NCI-H2227 treated with DMSO at 0.1 percent for 48 hours (cell line): ENCODE results near the gene RHEX.
"Not testable (repeated sequence)": the region's sequence is repeated elsewhere in the genome, so short reads cannot be mapped to it uniquely, and the experiment has no call there.

Experiments used
- DNase-seq: peaks from one replicate; lab custom pipeline; 2025; lab: John Stamatoyannopoulos, UW

The RHEX gene

DNA sequence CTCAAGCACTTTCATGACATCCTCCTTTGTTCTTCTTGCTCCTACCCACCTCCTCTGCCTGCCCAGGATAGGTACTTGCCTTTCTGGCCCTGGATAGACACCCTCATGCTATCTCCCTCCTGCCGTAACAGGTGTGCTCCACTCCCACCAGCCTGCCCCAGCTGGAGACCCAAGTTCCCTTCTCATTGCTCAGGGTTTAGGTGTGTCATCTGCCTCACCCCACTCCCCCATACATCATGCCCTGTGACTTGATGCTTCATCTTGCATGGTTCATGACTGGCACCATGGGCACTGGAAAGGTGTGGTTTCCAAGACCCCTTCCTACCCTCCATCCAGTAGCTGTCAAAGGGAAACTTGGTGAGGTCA lies 5.9 kb downstream of the RHEX start:
- no peak for DNase-seq

DNA sequence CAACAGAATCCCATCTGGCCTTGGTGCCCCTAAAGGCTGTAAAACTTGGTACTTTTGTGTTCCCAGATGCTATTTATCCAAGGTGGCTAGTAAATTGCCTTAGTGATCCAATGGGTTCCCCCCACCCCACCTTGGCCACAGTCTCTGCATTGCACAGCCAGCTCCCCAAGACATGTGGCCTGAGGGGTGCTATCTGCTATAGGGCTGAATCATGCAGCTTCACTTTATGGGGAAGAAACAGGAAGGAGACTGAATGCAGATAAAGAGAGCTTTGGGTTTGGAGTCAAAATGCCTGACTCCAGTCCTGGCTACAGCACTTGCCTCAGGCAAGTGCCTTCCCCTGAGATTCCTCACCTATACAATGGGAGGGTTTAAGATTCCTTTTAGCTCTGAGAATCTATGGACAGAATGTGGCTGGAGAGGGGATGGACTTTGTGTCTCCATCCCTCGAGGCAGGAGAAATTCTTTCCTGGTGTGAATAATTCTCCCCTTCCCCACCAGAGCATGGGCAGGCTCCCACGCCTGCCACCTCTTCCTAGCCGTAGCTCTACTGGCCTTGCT lies 6.5 kb downstream of the RHEX start:
- no peak for DNase-seq

DNA sequence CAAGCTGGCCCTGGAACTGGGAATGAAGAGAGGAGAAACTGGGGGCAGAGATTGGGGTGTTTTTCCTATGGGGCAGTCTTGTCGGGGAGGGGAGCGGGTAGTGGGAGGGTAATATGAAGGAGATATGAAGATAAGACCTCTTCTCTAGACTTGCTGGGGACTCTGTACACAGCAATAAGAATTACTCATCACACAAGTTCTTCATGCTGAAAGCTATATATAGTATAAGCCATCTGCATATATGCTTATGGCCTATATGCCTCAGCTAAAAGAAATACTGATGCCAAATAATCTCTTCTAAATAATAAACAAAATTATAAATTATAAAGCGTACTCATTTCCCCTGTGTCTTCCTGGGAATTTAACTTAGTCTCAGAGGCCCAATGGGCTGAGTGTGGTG lies 7.9 kb downstream of the RHEX start:
- no peak for DNase-seq

- DNase-seq: no peak
These were observed 9.5 kb downstream of the RHEX start for GRCh38 chr1:206062464-206062863.

GRCh38 chr1:206064001-206064400 lies 11.0 kb downstream of the RHEX start:
- not testable (repeated sequence) for DNase-seq

DNA sequence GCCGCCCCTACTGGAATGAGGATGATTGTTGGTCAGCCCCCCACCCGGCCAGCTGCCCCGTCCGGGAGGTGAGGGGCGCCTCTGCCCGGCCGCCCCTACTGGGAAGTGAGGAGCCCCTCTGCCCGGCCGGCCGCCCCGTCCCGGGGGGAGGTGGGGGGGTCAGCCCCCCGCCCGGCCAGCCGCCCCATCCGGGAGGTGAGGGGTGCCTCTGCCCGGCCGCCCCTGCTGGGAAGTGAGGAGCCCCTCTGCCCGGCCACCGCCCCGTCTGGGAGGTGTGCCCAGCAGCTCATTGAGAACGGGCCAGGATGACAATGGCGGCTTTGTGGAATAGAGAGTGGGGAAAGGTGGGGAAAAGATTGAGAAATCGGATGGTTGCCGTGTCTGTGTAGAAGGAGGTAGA lies 11.5 kb downstream of the RHEX start:
- not testable (repeated sequence) for DNase-seq

GRCh38 chr1:206065547-206066145 lies 12.7 kb downstream of the RHEX start:
- no peak for DNase-seq

- DNase-seq: no peak
These were observed 13.7 kb downstream of the RHEX start for GRCh38 chr1:206066479-206067171.

GRCh38 chr1:206067486-206068227 lies 14.7 kb downstream of the RHEX start:
- no peak for DNase-seq

DNA sequence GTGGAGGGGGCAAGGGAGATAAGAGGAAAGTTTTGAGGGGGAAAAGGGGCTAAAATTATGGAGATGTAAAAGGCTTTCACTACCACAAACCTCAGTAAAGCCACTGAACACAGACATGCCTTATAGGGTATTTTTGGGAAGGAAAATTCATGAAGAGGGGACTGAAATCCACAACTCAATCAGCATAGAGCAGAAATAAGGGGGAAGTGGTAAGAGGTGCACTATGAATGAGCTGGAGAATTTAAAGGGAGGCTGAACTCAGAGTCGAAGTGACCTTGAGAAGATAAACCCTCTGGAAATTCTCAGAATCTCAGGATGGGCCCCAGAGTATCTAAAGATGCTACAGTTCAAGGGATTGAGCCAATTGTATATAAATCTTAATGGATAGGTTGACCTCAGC lies 15.3 kb downstream of the RHEX start:
- DNase-seq: no peak

DNA sequence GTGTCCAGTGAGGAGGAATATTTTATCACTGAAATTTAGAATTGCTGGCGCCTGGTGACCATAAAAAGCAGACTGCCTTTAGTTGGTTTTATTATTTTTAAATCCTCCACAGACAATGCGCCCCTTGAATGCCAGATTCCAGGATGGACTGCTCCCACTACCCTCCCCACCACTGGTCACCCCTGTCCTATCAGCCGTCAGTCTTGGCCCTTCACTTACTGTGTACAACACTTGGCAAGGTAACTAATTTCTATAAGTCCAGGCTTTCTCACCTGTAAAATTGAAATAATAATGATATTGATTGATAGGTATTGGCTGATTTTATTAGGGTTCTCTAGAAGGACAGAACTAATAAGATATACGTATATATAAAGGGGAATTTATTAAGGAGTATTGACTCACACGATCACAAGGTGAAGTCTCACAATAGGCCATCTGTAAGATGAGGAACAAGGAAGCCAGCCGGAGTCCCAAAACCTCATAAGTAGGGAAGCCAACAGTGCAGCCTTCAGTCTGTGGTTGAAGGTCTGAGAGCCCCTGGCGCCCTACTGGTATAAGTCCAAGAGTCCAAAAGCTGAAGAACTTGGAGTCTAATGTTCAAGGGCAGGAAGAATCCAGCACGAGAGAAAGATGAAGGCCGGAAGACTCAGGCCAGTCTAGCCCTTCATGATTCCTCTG lies 17.8 kb downstream of the RHEX start:
- no peak for DNase-seq

- DNase-seq: no peak
These were observed 21.9 kb downstream of the RHEX start for GRCh38 chr1:206074839-206075238.

DNA sequence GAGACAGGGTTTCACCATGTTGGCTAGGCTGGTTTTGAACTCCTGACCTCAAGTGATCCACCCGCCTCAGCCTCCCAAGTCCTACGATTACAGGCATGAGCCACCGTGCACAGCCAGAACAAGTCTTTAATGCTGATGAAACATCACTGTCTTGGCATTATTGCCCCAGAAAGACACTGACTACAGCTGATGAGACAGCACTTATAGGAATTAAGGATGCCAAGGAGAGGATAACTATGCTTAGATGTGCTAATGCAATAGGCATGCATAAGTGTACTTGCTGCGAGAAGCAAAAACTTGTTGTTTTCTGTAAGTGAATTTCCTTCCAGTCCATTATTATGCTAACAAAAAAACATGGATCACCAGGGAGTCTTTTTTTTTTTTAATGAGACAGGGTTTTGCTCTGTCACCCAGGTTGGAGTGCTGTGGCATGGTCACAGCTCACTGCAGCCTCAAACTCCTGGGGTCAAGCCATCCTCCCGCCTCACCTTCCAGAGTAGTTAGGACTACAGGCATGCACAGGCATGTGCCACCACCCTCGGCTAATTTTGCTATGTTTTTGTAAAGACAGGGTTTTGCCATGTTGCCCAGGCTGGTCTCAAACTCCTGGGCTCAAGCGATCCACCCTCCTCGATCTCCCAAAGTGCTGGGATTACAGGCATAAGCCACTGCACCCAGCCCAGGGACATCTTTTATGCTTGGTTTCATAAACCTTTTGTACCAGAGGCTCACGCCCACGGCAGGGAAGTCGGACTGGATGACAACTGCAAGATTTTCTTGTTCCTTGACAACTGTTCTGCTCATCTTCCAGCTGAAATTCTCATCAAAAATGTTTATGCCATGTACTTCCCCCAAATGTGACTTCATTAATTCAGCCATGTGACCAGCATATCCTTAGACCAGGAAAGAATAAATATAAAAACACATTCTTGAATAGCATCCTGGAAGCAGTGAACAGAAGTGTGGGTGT lies 23.1 kb downstream of the RHEX start:
- DNase-seq: no peak

- DNase-seq: no peak
These were observed 26.2 kb downstream of the RHEX start for GRCh38 chr1:206079135-206079534.

GRCh38 chr1:206080026-206080820 lies 27.2 kb downstream of the RHEX start:
- no peak for DNase-seq

GRCh38 chr1:206081856-206082255 lies 28.9 kb downstream of the RHEX start:
- DNase-seq: no peak

- peak; percentile 34 for DNase-seq
These were observed 30.1 kb downstream of the RHEX start for GRCh38 chr1:206082831-206083695.

GRCh38 chr1:206083750-206084149 lies 30.8 kb downstream of the RHEX start:
- no peak for DNase-seq

GRCh38 chr1:206087091-206087490 lies 34.1 kb downstream of the RHEX start:
- no peak for DNase-seq
